Measurements from ENCODE around the gene HEXD. TPM values are rescaled to one million over a fixed set of nuclear protein-coding genes. Genes with fewer than 3 reads are reported as not detected.
"Not testable (repeated sequence)": the region's sequence is repeated elsewhere in the genome, so short reads cannot be mapped to it uniquely, and the experiment has no call there.

HEXD gene
- total RNA-seq, 1 donor from 2014 or later = 44.5 TPM

GRCh38 chr17:82440991-82441627 is 23.0 kb downstream of the HEXD start:
- DNase-seq (ENCODE audit: low spot score) = peak; percentile 64

GRCh38 chr17:82441691-82442487 is 23.7 kb downstream of the HEXD start:
- no peak for DNase-seq (ENCODE audit: low spot score)

- no peak for DNase-seq (ENCODE audit: low spot score)
Measured at GRCh38 chr17:82442643-82443464, 24.7 kb downstream of the HEXD start.

GRCh38 chr17:82443465-82444283 is 25.5 kb downstream of the HEXD start:
- no peak for DNase-seq (ENCODE audit: low spot score)

GRCh38 chr17:82444284-82444893 is 26.2 kb downstream of the HEXD start:
- DNase-seq (ENCODE audit: low spot score) = no peak

- no peak for DNase-seq (ENCODE audit: low spot score)
Measured at GRCh38 chr17:82444941-82445521, 26.9 kb downstream of the HEXD start.

- DNase-seq (ENCODE audit: low spot score) = no peak
Measured at GRCh38 chr17:82445542-82445941, 27.4 kb downstream of the HEXD start.

GRCh38 chr17:82446124-82446523 is 28.0 kb downstream of the HEXD start:
- DNase-seq (ENCODE audit: low spot score) = no peak

- DNase-seq (ENCODE audit: low spot score) = no peak
Measured at GRCh38 chr17:82446649-82447048, 28.5 kb downstream of the HEXD start.

- DNase-seq (ENCODE audit: low spot score) = no peak
Measured at GRCh38 chr17:82447876-82448275, 29.7 kb downstream of the HEXD start.

GRCh38 chr17:82449131-82449882 is 31.2 kb downstream of the HEXD start:
- DNase-seq (ENCODE audit: low spot score) = no peak

GRCh38 chr17:82449883-82450356 is 31.8 kb downstream of the HEXD start:
- peak; percentile 50 for DNase-seq (ENCODE audit: low spot score)

- peak; percentile 94 for DNase-seq (ENCODE audit: low spot score)
Measured at GRCh38 chr17:82450357-82451106, 32.4 kb downstream of the HEXD start, which contains the start of gene CYBC1. Gene CYBC1, minus strand, starts transcription at chr17:82450752. Its CDS starts 1,498 bp downstream, at chr17:82449254.

- no peak for DNase-seq (ENCODE audit: low spot score)
Measured at GRCh38 chr17:82452162-82452561, 34.0 kb downstream of the HEXD start.

- not testable (repeated sequence) for DNase-seq (ENCODE audit: low spot score)
Measured at GRCh38 chr17:82453151-82453550, 35.0 kb downstream of the HEXD start.

GRCh38 chr17:82453706-82454105 is 35.6 kb downstream of the HEXD start:
- DNase-seq (ENCODE audit: low spot score) = not testable (repeated sequence)

GRCh38 chr17:82457073-82457928 is 39.2 kb downstream of the HEXD start:
- no peak for DNase-seq (ENCODE audit: low spot score)

- no peak for DNase-seq (ENCODE audit: low spot score)
Measured at GRCh38 chr17:82457929-82458178, 39.7 kb downstream of the HEXD start.
